Ishikawa (cell line): ENCODE measurements around the gene BIRC2.

Source experiments
- CEBPB ChIP-seq: IDR thresholded peaks from 2 replicates; pipeline ENCODE4 v1.6.1; 2012
- CREB1 ChIP-seq: IDR thresholded peaks from 2 replicates; pipeline ENCODE4 v1.6.1; 2012; ENCODE audit warnings: low read depth
- EGR1 ChIP-seq: IDR thresholded peaks from 2 replicates; pipeline ENCODE4 v1.6.1; 2012
- EP300 ChIP-seq: IDR thresholded peaks from 2 replicates; pipeline ENCODE4 v1.6.1; 2012; ENCODE audit warnings: borderline replicate concordance
- FOXM1 ChIP-seq: IDR thresholded peaks from 2 replicates; pipeline ENCODE4 v1.6.1; 2012; ENCODE audit warnings: low read depth, borderline replicate concordance
- MAX ChIP-seq: IDR thresholded peaks from 2 replicates; pipeline ENCODE4 v1.6.1; 2012
- NFIC ChIP-seq: IDR thresholded peaks from 2 replicates; pipeline ENCODE4 v1.6.1; 2012
- RAD21 ChIP-seq: IDR thresholded peaks from 2 replicates; pipeline ENCODE4 v1.6.1; 2012; ENCODE audit warnings: low read depth
- TAF1 ChIP-seq: IDR thresholded peaks from 2 replicates; pipeline ENCODE4 v1.6.1; 2012; ENCODE audit warnings: low read depth, mild to moderate bottlenecking
- TCF12 ChIP-seq: IDR thresholded peaks from 2 replicates; pipeline ENCODE4 v1.6.1; 2012; ENCODE audit warnings: low read depth
- TEAD4 ChIP-seq: IDR thresholded peaks from 2 replicates; pipeline ENCODE4 v1.6.1; 2012
- YY1 ChIP-seq: IDR thresholded peaks from 2 replicates; pipeline ENCODE4 v1.6.1; 2012; ENCODE audit warnings: low read depth
- ZBTB7A ChIP-seq: IDR thresholded peaks from 2 replicates; pipeline ENCODE4 v1.6.1; 2012; ENCODE audit warnings: low read depth
- TF ChIP-seq, protein P1 (sequence below): IDR thresholded peaks from 2 replicates; pipeline ENCODE4 v1.6.1; 2012; ENCODE audit warnings: low read depth, mild to moderate bottlenecking
- TF ChIP-seq, protein P2 (sequence below): IDR thresholded peaks from 2 replicates; pipeline ENCODE4 v1.6.1; 2012

Gene BIRC2

DNA sequence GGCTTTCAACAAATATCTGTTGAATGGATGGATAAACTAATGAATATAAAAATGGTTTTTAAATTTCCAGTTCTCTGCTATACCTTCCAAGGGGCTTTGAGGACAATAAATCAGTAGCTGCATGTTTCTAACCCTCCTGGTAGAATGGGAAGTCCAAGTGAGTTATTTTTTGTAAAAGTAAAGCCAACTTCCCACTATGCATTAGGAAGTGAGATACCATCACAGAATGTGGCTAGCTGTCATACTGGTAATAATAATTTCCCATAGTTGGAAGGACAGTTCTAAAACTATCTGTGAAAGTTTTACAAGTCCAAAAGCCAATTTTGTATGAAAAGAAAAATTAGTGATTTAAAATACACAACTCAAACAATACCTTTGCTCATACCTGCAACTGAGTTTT lies 55.5 kb downstream of the BIRC2 start:
- TF ChIP-seq CEBPB: no peak
- no peak for TF ChIP-seq TAF1
- TF ChIP-seq EP300: no peak
- no peak for TF ChIP-seq NFIC
- no peak for TF ChIP-seq TEAD4
- TF ChIP-seq YY1: no peak
- TF ChIP-seq RAD21: no peak
- no peak for TF ChIP-seq MAX
- TF ChIP-seq, protein P1, sequence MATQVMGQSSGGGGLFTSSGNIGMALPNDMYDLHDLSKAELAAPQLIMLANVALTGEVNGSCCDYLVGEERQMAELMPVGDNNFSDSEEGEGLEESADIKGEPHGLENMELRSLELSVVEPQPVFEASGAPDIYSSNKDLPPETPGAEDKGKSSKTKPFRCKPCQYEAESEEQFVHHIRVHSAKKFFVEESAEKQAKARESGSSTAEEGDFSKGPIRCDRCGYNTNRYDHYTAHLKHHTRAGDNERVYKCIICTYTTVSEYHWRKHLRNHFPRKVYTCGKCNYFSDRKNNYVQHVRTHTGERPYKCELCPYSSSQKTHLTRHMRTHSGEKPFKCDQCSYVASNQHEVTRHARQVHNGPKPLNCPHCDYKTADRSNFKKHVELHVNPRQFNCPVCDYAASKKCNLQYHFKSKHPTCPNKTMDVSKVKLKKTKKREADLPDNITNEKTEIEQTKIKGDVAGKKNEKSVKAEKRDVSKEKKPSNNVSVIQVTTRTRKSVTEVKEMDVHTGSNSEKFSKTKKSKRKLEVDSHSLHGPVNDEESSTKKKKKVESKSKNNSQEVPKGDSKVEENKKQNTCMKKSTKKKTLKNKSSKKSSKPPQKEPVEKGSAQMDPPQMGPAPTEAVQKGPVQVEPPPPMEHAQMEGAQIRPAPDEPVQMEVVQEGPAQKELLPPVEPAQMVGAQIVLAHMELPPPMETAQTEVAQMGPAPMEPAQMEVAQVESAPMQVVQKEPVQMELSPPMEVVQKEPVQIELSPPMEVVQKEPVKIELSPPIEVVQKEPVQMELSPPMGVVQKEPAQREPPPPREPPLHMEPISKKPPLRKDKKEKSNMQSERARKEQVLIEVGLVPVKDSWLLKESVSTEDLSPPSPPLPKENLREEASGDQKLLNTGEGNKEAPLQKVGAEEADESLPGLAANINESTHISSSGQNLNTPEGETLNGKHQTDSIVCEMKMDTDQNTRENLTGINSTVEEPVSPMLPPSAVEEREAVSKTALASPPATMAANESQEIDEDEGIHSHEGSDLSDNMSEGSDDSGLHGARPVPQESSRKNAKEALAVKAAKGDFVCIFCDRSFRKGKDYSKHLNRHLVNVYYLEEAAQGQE: no peak
- TF ChIP-seq ZBTB7A: no peak
- no peak for TF ChIP-seq EGR1
- TF ChIP-seq, protein P2, sequence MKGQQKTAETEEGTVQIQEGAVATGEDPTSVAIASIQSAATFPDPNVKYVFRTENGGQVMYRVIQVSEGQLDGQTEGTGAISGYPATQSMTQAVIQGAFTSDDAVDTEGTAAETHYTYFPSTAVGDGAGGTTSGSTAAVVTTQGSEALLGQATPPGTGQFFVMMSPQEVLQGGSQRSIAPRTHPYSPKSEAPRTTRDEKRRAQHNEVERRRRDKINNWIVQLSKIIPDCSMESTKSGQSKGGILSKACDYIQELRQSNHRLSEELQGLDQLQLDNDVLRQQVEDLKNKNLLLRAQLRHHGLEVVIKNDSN: no peak
- no peak for TF ChIP-seq CREB1
- no peak for TF ChIP-seq FOXM1

GRCh38 chr11:102405501-102405900 lies 58.5 kb downstream of the BIRC2 start:
- TF ChIP-seq, protein P2: no peak
- no peak for TF ChIP-seq YY1
- no peak for TF ChIP-seq EP300
- TF ChIP-seq, protein P1: no peak
- TF ChIP-seq CEBPB: no peak
- no peak for TF ChIP-seq EGR1
- TF ChIP-seq CREB1: no peak
- no peak for TF ChIP-seq FOXM1
- TF ChIP-seq ZBTB7A: no peak
- no peak for TF ChIP-seq TCF12
- TF ChIP-seq TAF1: no peak
- no peak for TF ChIP-seq TEAD4
- no peak for TF ChIP-seq RAD21
- no peak for TF ChIP-seq NFIC
- no peak for TF ChIP-seq MAX

DNA sequence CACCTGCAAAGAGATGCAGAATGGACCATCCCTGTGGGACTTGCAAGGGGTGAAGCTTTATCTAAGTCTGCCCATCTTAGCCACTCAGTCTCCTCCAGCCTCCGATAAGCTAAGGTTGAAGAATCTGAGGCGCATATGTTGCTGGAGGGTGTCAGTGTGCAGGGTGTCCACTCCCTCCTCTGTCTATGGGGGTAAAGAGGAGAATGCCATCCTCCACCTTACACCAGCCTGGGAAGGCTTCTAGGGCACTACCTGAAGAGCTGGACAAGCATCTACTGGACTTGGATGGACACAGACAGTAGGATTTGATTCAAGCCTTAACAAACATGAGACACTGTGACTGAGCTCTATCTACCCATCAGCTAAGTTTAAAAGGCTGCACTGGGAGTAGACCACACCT lies 59.1 kb downstream of the BIRC2 start:
- no peak for TF ChIP-seq RAD21
- no peak for TF ChIP-seq FOXM1
- no peak for TF ChIP-seq NFIC
- TF ChIP-seq, protein P1: no peak
- TF ChIP-seq TEAD4: no peak
- no peak for TF ChIP-seq EP300
- TF ChIP-seq TCF12: no peak

GRCh38 chr11:102407901-102408300 lies 60.9 kb downstream of the BIRC2 start:
- TF ChIP-seq TCF12: no peak
- no peak for TF ChIP-seq CEBPB
- no peak for TF ChIP-seq NFIC
- TF ChIP-seq TAF1: no peak
- TF ChIP-seq ZBTB7A: no peak
- TF ChIP-seq, protein P1: no peak
- no peak for TF ChIP-seq EGR1
- no peak for TF ChIP-seq MAX
- no peak for TF ChIP-seq RAD21
- TF ChIP-seq YY1: no peak
- no peak for TF ChIP-seq EP300
- no peak for TF ChIP-seq TEAD4
- TF ChIP-seq, protein P2: no peak
- TF ChIP-seq CREB1: no peak
- no peak for TF ChIP-seq FOXM1
